Measurements from ENCODE around the gene MTM1. TPM values are rescaled to one million over a fixed set of nuclear protein-coding genes. Genes with fewer than 3 reads are reported as not detected.

MTM1 gene
- total and polyA plus RNA-seq, 2 donors (not counting 1 experiment from before 2014, with no cell fraction given): 8.7 to 29.8 TPM

GRCh38 chrX:150587585-150588503, 19.4 kb downstream of the MTM1 start:
- 94% methylated on average over 2 of the region's 8 CpGs for WGBS (ENCODE audit: insufficient coverage)
- no peaks in the 10 kb centered on the region for H3K9me3 ChIP-seq (ENCODE audit: control extremely low read depth in 1 of 3, control insufficient read depth in 2 of 3, insufficient read depth in 1 of 3, low read length in 2 of 3)
- peaks cover 28% of the 10 kb centered on the region for H3K79me2 ChIP-seq (ENCODE audit: control insufficient read depth, insufficient read depth, low read length)
- H3K27ac ChIP-seq (ENCODE audit: low read length in 2 of 2): no peak overlapping the region
- H2AFZ ChIP-seq (ENCODE audit: insufficient read depth, low read depth, low read length, poor library complexity, severe bottlenecking): no peak overlapping the region
- no peaks in the 10 kb centered on the region for H3K4me1 ChIP-seq (ENCODE audit: control insufficient read depth in 2 of 2, insufficient read depth in 2 of 2, low read length in 2 of 2)
- Mint-ChIP-seq H3K4me1 (peaks cover 15% of the 10 kb centered on the region), H3K9me3 (ENCODE audit: insufficient read depth) (no peaks in the 10 kb centered on the region), H3K27me3 (no peaks in the 10 kb centered on the region), H3K27ac (no peak overlapping the region), H3K4me3 (no peak overlapping the region)
- H4K20me1 ChIP-seq (ENCODE audit: control insufficient read depth, insufficient read depth, low read length, poor library complexity, severe bottlenecking): peaks cover 13% of the 10 kb centered on the region
- no peak overlapping the region for H3K9ac ChIP-seq (ENCODE audit: low read length)
- TF ChIP-seq CTCF (IDR thresholded peaks at IDR 0.05) (peak; percentile 74), EZH2 (IDR thresholded peaks at IDR 0.05; ENCODE audit: borderline replicate concordance, insufficient read depth, low read depth, low read length, poor library complexity, severe bottlenecking) (no peak)
- no peaks in the 10 kb centered on the region for H3K36me3 ChIP-seq (replicated peaks in 1 of 2; ENCODE audit: control extremely low read depth in 1 of 2, control insufficient read depth in 1 of 2, extremely low read depth in 1 of 2, insufficient read depth in 2 of 2, low read length in 1 of 2)
- intact Hi-C loops (cut with micrococcal nuclease): loop anchor here (2.0 kb wide), 2 partner anchors 15 to 625 kb away; no protein-coding TSS in a partner anchor
- DNase-seq (peak; percentile 52), ATAC-seq (ENCODE audit: low read depth) (no peak)
- H3K4me3 ChIP-seq (ENCODE audit: control extremely low read depth in 1 of 5, extremely low read depth in 1 of 5, insufficient read depth in 1 of 5, low read depth in 2 of 5, low read length in 4 of 5): no peak overlapping the region
- CTCF ChIA-PET: interaction anchor here (0.8 to 2.7 kb wide), 15 partner anchors 10 to 442 kb away, joined by 3 to 17 read pairs (median 3); partner anchors contain the start of gene MTM1
- POLR2A ChIA-PET: no interaction called here
- H3K27me3 ChIP-seq (replicated peaks in 1 of 4; ENCODE audit: control extremely low read depth in 1 of 4, control insufficient read depth in 3 of 4, insufficient read depth in 4 of 4, low read length in 3 of 4): no peaks in the 10 kb centered on the region
- no peak overlapping the region for H3K4me2 ChIP-seq (replicated peaks; ENCODE audit: low read depth, low read length, poor library complexity, severe bottlenecking)

- ATAC-seq (ENCODE audit: low read depth) (no peak), DNase-seq (no peak)
- H3K36me3 ChIP-seq (replicated peaks in 1 of 2; ENCODE audit: control extremely low read depth in 1 of 2, control insufficient read depth in 1 of 2, extremely low read depth in 1 of 2, insufficient read depth in 2 of 2, low read length in 1 of 2): peaks cover 0 to 33% of the 10 kb centered on the region in 2 experiments
- H3K79me2 ChIP-seq (ENCODE audit: control insufficient read depth, insufficient read depth, low read length): peaks cover 20% of the 10 kb centered on the region
- H3K9me3 Mint-ChIP-seq (ENCODE audit: insufficient read depth): no peaks in the 10 kb centered on the region
- H3K9ac ChIP-seq (ENCODE audit: low read length): no peak overlapping the region
- no peak overlapping the region for H3K4me3 Mint-ChIP-seq
- peaks cover 15% of the 10 kb centered on the region for H3K4me1 Mint-ChIP-seq
- peaks cover 28% of the 10 kb centered on the region for H4K20me1 ChIP-seq (ENCODE audit: control insufficient read depth, insufficient read depth, low read length, poor library complexity, severe bottlenecking)
- no peak overlapping the region for H2AFZ ChIP-seq (ENCODE audit: insufficient read depth, low read depth, low read length, poor library complexity, severe bottlenecking)
- peaks cover 0 to 3% of the 10 kb centered on the region in 2 donors for H3K4me1 ChIP-seq (ENCODE audit: control insufficient read depth in 2 of 2, insufficient read depth in 2 of 2, low read length in 2 of 2)
- no peak for TF ChIP-seq CTCF (IDR thresholded peaks at IDR 0.05)
- no peak for TF ChIP-seq EZH2 (IDR thresholded peaks at IDR 0.05; ENCODE audit: borderline replicate concordance, insufficient read depth, low read depth, low read length, poor library complexity, severe bottlenecking)
- no peak overlapping the region for H3K27ac Mint-ChIP-seq
- H3K4me2 ChIP-seq (replicated peaks; ENCODE audit: low read depth, low read length, poor library complexity, severe bottlenecking): no peak overlapping the region
- H3K27me3 Mint-ChIP-seq: no peaks in the 10 kb centered on the region
- no CpG with 5 or more reads among the region's 1 CpG for WGBS (ENCODE audit: insufficient coverage)
- no peak overlapping the region for H3K27ac ChIP-seq (ENCODE audit: low read length in 2 of 2)
- ChIA-PET CTCF (no interaction called here), POLR2A (no interaction called here)
- H3K4me3 ChIP-seq (ENCODE audit: control extremely low read depth in 1 of 5, extremely low read depth in 1 of 5, insufficient read depth in 1 of 5, low read depth in 2 of 5, low read length in 4 of 5): no peak overlapping the region
- no peaks in the 10 kb centered on the region for H3K27me3 ChIP-seq (replicated peaks in 1 of 4; ENCODE audit: control extremely low read depth in 1 of 4, control insufficient read depth in 3 of 4, insufficient read depth in 4 of 4, low read length in 3 of 4)
- H3K9me3 ChIP-seq (ENCODE audit: control extremely low read depth in 1 of 3, control insufficient read depth in 2 of 3, insufficient read depth in 1 of 3, low read length in 2 of 3): no peaks in the 10 kb centered on the region
- intact Hi-C loops (cut with micrococcal nuclease): no loop called here
These were observed 26.2 kb downstream of the MTM1 start for GRCh38 chrX:150594584-150594983.

Data from B cell (primary cell).